ENCODE measurements around the gene ERVMER34-1. TPM values are rescaled to one million over a fixed set of nuclear protein-coding genes. Genes with fewer than 3 reads are reported as not detected.

The ERVMER34-1 gene
- total and polyA plus RNA-seq, 8 donors = 0.30 to 3.0 (median 0.49) TPM; not detected in 4

DNA sequence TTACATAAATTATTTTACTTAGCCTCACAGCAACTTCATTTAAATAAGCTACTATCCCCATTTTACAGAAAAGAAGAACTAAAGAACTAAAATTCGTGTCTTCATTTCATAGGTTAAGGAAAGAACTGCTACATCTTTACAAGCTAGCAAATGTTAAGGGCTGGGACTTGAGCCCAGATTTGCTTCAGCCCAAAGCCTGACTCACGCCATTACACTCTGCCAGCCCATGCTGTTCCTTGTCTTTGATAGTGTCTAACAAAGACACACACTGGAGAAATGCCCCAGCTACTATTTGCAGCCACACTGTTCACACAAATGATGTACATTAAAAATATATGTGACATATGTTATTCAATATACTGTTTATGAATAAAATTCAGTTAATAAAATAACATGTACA is 29.0 kb upstream of the ERVMER34-1 start:
- Histone ChIP-seq H3K36me3 (no peaks in the 10 kb centered on the region), H3K27ac (no peak overlapping the region), H3K4me1 (no peaks in the 10 kb centered on the region), H3K9me3 (no peaks in the 10 kb centered on the region), H3K4me3 (no peak overlapping the region), H3K27me3 (no peaks in the 10 kb centered on the region)
- TF ChIP-seq EP300 (IDR thresholded peaks at IDR 0.05) = no peak
- no peak for TF ChIP-seq POLR2A (IDR thresholded peaks at IDR 0.05)
- peak in 1 of 2 donors; percentile 42 for DNase-seq
- WGBS, 5 donors = 50 to 59% (median 59%) methylated on average over 2 of the region's 2 CpGs
- intact Hi-C loops (cut with DNase I; ENCODE audit: low total_unique reads) = no loop called here

DNA sequence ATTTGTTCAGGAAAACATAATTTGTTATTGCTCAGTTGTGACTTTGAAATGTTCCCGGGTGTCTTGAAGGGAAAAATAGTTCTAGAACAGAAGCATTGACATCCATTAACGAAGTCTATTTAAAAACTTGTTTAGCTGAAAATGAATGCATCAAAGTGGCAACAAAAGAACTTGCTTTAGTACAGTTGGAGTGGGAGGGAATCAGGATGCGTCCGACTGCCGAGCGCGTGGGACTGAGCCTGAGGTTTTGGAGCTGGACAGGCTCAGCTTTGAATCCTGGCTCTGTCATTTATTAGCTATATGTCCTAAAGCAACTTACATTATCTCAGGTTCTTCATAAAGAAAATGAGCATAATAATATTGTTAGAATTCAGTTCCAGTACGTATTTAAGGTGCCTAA is 9.0 kb upstream of the ERVMER34-1 start:
- peaks cover 0 to 13% (median 0%) of the 10 kb centered on the region in 4 donors for H3K4me1 ChIP-seq
- no peak overlapping the region for H3K4me3 ChIP-seq
- no peak for TF ChIP-seq POLR2A (IDR thresholded peaks at IDR 0.05)
- no peak for TF ChIP-seq EP300 (IDR thresholded peaks at IDR 0.05)
- TF ChIP-seq POLR2AphosphoS5 (IDR thresholded peaks at IDR 0.05) = no peak
- no peak for TF ChIP-seq CTCF (IDR thresholded peaks at IDR 0.05)
- no peaks in the 10 kb centered on the region for H3K27me3 ChIP-seq
- H3K36me3 ChIP-seq = no peaks in the 10 kb centered on the region
- H3K9me3 ChIP-seq = no peaks in the 10 kb centered on the region
- no peak for DNase-seq
- 79 to 90% (median 87%) methylated on average over 8 of the region's 8 CpGs for WGBS, 5 donors
- intact Hi-C loops (cut with DNase I; ENCODE audit: low total_unique reads) = no loop called here
- no peak overlapping the region for H3K27ac ChIP-seq

DNA sequence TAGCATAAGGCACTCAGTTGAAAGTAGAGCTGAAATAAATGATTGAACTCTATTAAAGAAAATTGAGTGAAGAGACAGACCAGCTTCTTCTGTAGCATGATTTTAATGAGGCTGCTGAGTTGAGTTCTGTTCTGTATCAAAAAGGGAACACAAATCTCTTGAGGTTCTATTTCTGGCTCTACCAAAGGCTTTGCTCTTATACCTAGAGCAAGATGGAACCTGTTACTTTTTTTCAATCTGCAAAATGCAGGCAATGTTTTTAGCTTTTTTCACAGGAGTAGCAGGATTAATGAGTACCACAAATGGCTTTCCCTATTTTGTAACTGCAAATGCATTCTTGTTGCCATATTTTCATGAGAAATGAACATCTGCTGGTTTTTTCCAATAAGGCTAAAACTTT is 4.2 kb upstream of the ERVMER34-1 start:
- no peaks in the 10 kb centered on the region for H3K9me3 ChIP-seq
- intact Hi-C loops (cut with DNase I; ENCODE audit: low total_unique reads) = no loop called here

DNA sequence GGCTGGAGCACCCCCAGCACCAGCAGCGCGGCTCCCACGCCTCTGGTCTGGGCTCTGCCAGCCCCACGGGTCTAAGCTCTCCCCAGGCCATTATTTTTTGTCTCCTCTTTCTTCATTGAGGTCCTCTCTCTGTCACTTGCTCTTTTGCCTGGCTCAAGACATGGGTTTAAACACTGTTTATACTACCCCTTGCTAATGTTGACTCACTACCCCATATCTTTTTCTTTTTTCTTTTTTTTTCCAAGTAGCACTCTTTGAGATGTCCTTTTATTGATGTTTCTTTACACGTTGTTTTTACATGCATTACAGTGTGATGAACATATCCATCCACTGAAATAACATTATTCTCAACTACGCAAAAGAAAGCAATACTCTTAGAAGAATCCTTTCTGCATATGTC is 1.7 kb upstream of the ERVMER34-1 start:
- H3K4me3 ChIP-seq = no peak overlapping the region
- peaks cover 0 to 35% (median 11%) of the 10 kb centered on the region in 3 donors for H3K27me3 ChIP-seq
- no peak for DNase-seq
- H3K36me3 ChIP-seq = no peaks in the 10 kb centered on the region
- H3K4me1 ChIP-seq = peaks cover 12 to 30% (median 14%) of the 10 kb centered on the region in 4 donors
- whole genome bisulfite sequencing, 5 donors = 75 to 79% (median 77%) methylated on average over 6 of the region's 6 CpGs
- TF ChIP-seq CTCF (IDR thresholded peaks at IDR 0.05) (no peak), POLR2A (IDR thresholded peaks at IDR 0.05) (no peak), POLR2AphosphoS5 (IDR thresholded peaks at IDR 0.05) (no peak), EP300 (IDR thresholded peaks at IDR 0.05) (no peak)
- H3K27ac ChIP-seq = no peak overlapping the region
- intact Hi-C loops (cut with DNase I; ENCODE audit: low total_unique reads) = no loop called here
- H3K9me3 ChIP-seq = no peaks in the 10 kb centered on the region

More for the DNA sequence above, 4.2 kb upstream of the ERVMER34-1 start:
- peaks cover 12 to 30% (median 14%) of the 10 kb centered on the region in 4 donors for H3K4me1 ChIP-seq
- H3K27me3 ChIP-seq = peaks cover 0 to 22% (median 8%) of the 10 kb centered on the region in 3 donors
- H3K27ac ChIP-seq = no peak overlapping the region
- H3K36me3 ChIP-seq = no peaks in the 10 kb centered on the region
- no peak overlapping the region for H3K4me3 ChIP-seq
- TF ChIP-seq POLR2A (IDR thresholded peaks at IDR 0.05) (no peak), POLR2AphosphoS5 (IDR thresholded peaks at IDR 0.05) (no peak), CTCF (IDR thresholded peaks at IDR 0.05) (no peak), EP300 (IDR thresholded peaks at IDR 0.05) (no peak)
- DNase-seq = peak in 1 of 2 donors; percentile 16

DNA sequence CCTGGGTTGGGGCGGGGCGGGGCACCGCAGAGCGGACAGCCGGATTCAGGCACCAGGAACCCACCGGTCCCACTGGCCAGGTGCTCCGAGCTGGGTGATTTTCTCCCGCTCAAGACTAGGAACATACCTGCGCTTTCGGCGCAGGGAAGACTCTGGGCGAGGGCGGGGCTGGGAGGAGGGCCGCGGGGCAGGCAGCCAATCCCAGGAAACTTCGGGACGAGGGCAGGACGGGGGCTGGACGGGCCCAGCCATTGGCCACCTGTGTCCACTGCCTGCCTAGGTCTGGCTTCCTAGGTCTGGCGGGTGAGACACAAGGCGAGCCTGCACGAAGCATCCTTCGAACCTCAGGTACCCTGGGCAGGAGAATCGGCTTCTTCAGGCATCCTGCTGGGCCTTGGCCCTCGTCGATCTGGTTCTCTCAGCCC is 274 bp upstream of the ERVMER34-1 start:
- 2 to 11% (median 5%) methylated on average over 16 to 26 of the region's 26 CpGs for WGBS, 5 donors

More for the DNA sequence above, 274 bp upstream of the ERVMER34-1 start:
- Histone ChIP-seq H3K4me3 (peak overlapping the region; percentile 55 to 74 (median 58)), H3K9me3 (no peaks in the 10 kb centered on the region), H3K27ac (peak overlapping the region in 3 of 5 donors; percentile 15 to 61 (median 39)), H3K4me1 (peaks cover 12 to 29% (median 14%) of the 10 kb centered on the region in 4 donors), H3K27me3 (peaks cover 0 to 35% (median 11%) of the 10 kb centered on the region in 3 donors), H3K36me3 (no peaks in the 10 kb centered on the region)
- DNase-seq = peak; percentile 83 to 88
- TF ChIP-seq EP300 (IDR thresholded peaks at IDR 0.05) (no peak), POLR2AphosphoS5 (IDR thresholded peaks at IDR 0.05) (peak in 2 of 3 donors; percentile 5 to 16)
- intact Hi-C loops (cut with DNase I; ENCODE audit: low total_unique reads) = no loop called here
